HepG2 (cell line): ENCODE measurements around the gene DAB1. TPM values are rescaled to one million over a fixed set of nuclear protein-coding genes. Genes with fewer than 3 reads are reported as not detected.

ENCODE experiments used
- ATAC-seq: fragments of 200-7000 bp; cut with Tn5 transposase; 3 replicates; pipeline ENCODE4 v1.9.1; 2020; ENCODE audit warnings: mild to moderate bottlenecking, moderate library complexity
- BruUV-seq: library from RNA; stranded (reverse); fragments of 400-500 nt; replicated peaks from 2 replicates; lab custom pipeline; 2021; lab: Mats Ljungman, UMichigan
- CTCF ChIA-PET: fragments of 300-600 bp; formaldehyde crosslinking; extraction: SDS; loops from one replicate; lab custom pipeline; 2021; ENCODE audit warnings: low total read pairs, inconsistent platforms, low intra/inter-chr PET ratio; lab: Yijun Ruan, JAX
- POLR2A ChIA-PET: fragments of 350-600 bp; sonication (Branson Sonifier 250); formaldehyde crosslinking; loops from one replicate; lab custom pipeline; 2020; ENCODE audit warnings: antibody characterized with exemption, inconsistent platforms; lab: Yijun Ruan, JAX
- DNase-seq: peaks from one replicate; pipeline ENCODE4 v3.0.0-alpha.2; 2015; ENCODE audit warnings: low spot score
- FAIRE-seq: peaks from 3 replicates; lab custom pipeline; 2011; peaks lifted over from hg19 to GRCh38; lab: Jason Lieb, UNC
- H2AFZ ChIP-seq: one replicate; pipeline ENCODE4 v1.6.1; 2011; ENCODE audit warnings: low read length, inconsistent platforms
- H3K27ac ChIP-seq: fragments of 300-600 bp; 3 replicates; pipeline ENCODE4 v1.8.0; 2011; ENCODE audit warnings: mixed run types, mild to moderate bottlenecking, mixed read lengths, low read length, inconsistent platforms; ENCODE audit not compliant: insufficient read depth; ENCODE audit errors: extremely low read length
- H3K27me3 ChIP-seq, 2 experiments: fragments of 200-600 bp in 1 of 2; 2 replicates in 1 of 2; 3 replicates in 1 of 2; pipeline versions ENCODE4 v1.6.0 to v1.8.0; 2011; ENCODE audit warnings: low read length in 2 of 2, mild to moderate bottlenecking in 2 of 2, moderate library complexity in 2 of 2, inconsistent platforms in 1 of 2; ENCODE audit not compliant: insufficient read depth in 2 of 2, control insufficient read depth in 1 of 2
- H3K36me3 ChIP-seq, 2 experiments: fragments of 200-600 bp in 1 of 2; replicated peaks in 1 of 2; 2 replicates in 1 of 2; 3 replicates in 1 of 2; pipeline versions ENCODE4 v1.5.1 to v1.8.0; 2011; ENCODE audit warnings: low read length in 2 of 2, inconsistent platforms in 1 of 2; ENCODE audit not compliant: insufficient read depth in 2 of 2, control insufficient read depth in 1 of 2
- H3K4me1 ChIP-seq: 2 replicates; pipeline ENCODE4 v1.5.1; 2012; ENCODE audit warnings: low read length, inconsistent platforms; ENCODE audit not compliant: insufficient read depth
- H3K4me2 ChIP-seq: 2 replicates; pipeline ENCODE4 v1.6.0; 2011; ENCODE audit warnings: low read depth, low read length, inconsistent platforms
- H3K4me3 ChIP-seq, 3 experiments: fragments of 200-600 bp in 1 of 3; sonication (generic), shearing (Covaris generic) in 1 of 3; replicated peaks in 1 of 3; 2 replicates each; pipeline ENCODE4 v1.5.1; 2011 to 2016; ENCODE audit warnings: low read length in 3 of 3, inconsistent platforms in 2 of 3, low read depth in 2 of 3, mild to moderate bottlenecking in 2 of 3, control low read depth in 1 of 3, mixed read lengths in 1 of 3; ENCODE audit not compliant: insufficient read depth in 1 of 3
- H3K79me2 ChIP-seq: one replicate; pipeline ENCODE4 v1.6.1; 2011; ENCODE audit warnings: low read length, inconsistent platforms; ENCODE audit not compliant: insufficient read depth
- H3K9ac ChIP-seq: 2 replicates; pipeline ENCODE4 v1.6.0; 2011; ENCODE audit warnings: mild to moderate bottlenecking, low read depth, low read length, inconsistent platforms; ENCODE audit not compliant: insufficient read depth
- H3K9me3 ChIP-seq: 2 replicates; pipeline ENCODE4 v1.5.1; 2012; ENCODE audit warnings: mild to moderate bottlenecking, low read length
- H4K20me1 ChIP-seq: 2 replicates; pipeline ENCODE4 v1.6.0; 2011; ENCODE audit warnings: inconsistent platforms, mild to moderate bottlenecking, low read length, moderate library complexity; ENCODE audit not compliant: insufficient read depth
- CEBPB ChIP-seq: IDR thresholded peaks from 2 replicates; pipeline ENCODE4 v1.6.1; 2011; ENCODE audit warnings: low read depth, low read length, improper control_type of control experiment, borderline replicate concordance
- FOXM1 ChIP-seq: sonication (generic); formaldehyde crosslinking; IDR thresholded peaks from 2 replicates; pipeline ENCODE4 v1.5.0; 2020; ENCODE audit warnings: missing genetic modification reagents
- NCOA2 ChIP-seq: sonication (generic); formaldehyde crosslinking; IDR thresholded peaks from 2 replicates; pipeline ENCODE4 v1.8.0; 2022; ENCODE audit warnings: inconsistent platforms
- SMAD9 ChIP-seq: sonication (generic); formaldehyde crosslinking; IDR thresholded peaks from 2 replicates; pipeline ENCODE4 v1.5.1; 2020; ENCODE audit warnings: mild to moderate bottlenecking, missing genetic modification reagents
- SRF ChIP-seq: IDR thresholded peaks from 2 replicates; pipeline ENCODE4 v1.6.1; 2011; ENCODE audit warnings: mild to moderate bottlenecking, low read depth, low read length, moderate library complexity
- SUZ12 ChIP-seq: fragments of 150-350 bp; IDR thresholded peaks from 2 replicates; pipeline ENCODE4 v1.6.1; 2014; ENCODE audit warnings: low read depth, low read length
- ZBTB8A ChIP-seq: sonication (generic); formaldehyde crosslinking; IDR thresholded peaks from 2 replicates; pipeline ENCODE4 v1.4.0; 2020; ENCODE audit warnings: mild to moderate bottlenecking, low read depth, missing genetic modification reagents, borderline replicate concordance
- WGBS: methylation state at CpG from one replicate; pipeline ENCODE4 v1.1.6; 2017; ENCODE audit warnings: low lambda C conversion rate; 5-methylcytosine and 5-hydroxymethylcytosine counted together
- in situ Hi-C: cut with HindIII; loops from 2 replicates; pipeline ENCODE4 v1.10.0; 2017; ENCODE audit warnings: low pct_unique_long_range_greater_than_20kb; ENCODE audit not compliant: extremely low pct_ligation_motif_present
- intact Hi-C: fragments of 100-400 bp; cut with micrococcal nuclease; formaldehyde crosslinking; loops from one replicate; pipeline ENCODE4 v1.10.0; 2022; ENCODE audit not compliant: unreplicated experiment
- polyA plus RNA-seq, 8 experiments: library from polyadenylated mRNA; depleted of rRNA in 3 of 8; stranded (reverse) in 7 of 8; unstranded in 1 of 8; fragments of >200 nt; fragmentation: Illumina TruSeq in 4 of 8; extraction: Trizol in 4 of 8; gene quantifications; 2 replicates each; pipeline versions ENCODE4 v1.2.1 to v1.2.3, GENCODE V29; 2011 to 2016; ENCODE audit warnings: low read depth in 4 of 8, missing spikeins in 1 of 8, mixed read lengths in 1 of 8; ENCODE audit not compliant: insufficient read depth in 1 of 8
- total RNA-seq, 5 experiments: library from RNA; depleted of rRNA; stranded (reverse); fragments of >200 nt; fragmentation: Illumina TruSeq; extraction: Trizol; gene quantifications; 2 replicates each; pipeline ENCODE4 v1.2.3, GENCODE V29; 2016; ENCODE audit warnings: low read depth in 1 of 5

DAB1 gene
- total and polyA plus RNA-seq, 2 of the 13 experiments (the other 11 are each of a cell fraction or from before 2014, with no cell fraction given) = 0.04 to 0.13 TPM

DNA sequence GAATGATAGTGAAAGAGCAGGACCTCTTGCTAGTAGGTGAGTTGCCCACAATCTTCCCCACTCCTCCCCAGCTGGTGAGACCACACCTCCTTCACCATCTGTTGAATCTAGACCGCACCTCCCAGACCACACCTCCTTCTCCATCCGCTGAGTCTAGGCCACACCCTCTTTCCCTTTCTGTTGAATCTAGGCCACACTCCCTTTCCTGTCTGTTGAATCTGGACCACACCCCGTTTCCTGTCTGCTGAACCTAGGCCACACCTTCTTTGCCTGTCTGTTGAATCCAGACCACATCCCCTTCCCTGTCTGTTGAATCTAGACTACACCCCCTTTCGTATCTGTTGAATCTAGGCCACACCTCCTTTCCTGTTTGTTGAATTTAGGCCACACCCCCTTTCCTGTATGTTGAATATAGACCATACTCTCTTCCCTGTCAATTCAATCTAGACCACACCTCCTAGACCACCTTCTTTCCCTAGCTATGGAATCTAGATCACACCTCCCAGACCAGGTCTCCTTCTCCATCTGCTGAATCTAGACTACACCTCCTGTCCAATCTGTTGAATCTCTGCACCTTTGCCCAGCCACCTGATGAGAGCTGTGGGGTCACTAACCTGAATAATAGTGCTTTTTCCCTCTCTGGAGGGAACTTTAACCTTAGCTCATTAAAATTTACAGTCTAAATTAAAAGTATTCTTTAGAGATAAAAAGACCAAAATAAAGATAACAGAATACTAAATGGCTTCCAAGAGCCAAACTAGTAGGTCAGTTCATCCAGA lies 116.3 kb downstream of the DAB1 start:
- no peaks in the 10 kb centered on the region for H3K27me3 ChIP-seq
- H3K4me3 ChIP-seq = no peak overlapping the region
- no TSS peak for BruUV-seq
- CTCF ChIA-PET = no interaction called here
- WGBS = 91% methylated on average over 4 of the region's 4 CpGs
- H3K9ac ChIP-seq = no peak overlapping the region
- H3K4me1 ChIP-seq = peaks cover 38% of the 10 kb centered on the region
- no peaks in the 10 kb centered on the region for H3K36me3 ChIP-seq
- no peak overlapping the region for H3K4me2 ChIP-seq
- DNase-seq (no peak), ATAC-seq (no peak), FAIRE-seq (no peak)
- POLR2A ChIA-PET = no interaction called here
- intact Hi-C loops (no loop called here), in situ Hi-C loops (no loop called here)
- no peaks in the 10 kb centered on the region for H4K20me1 ChIP-seq
- H2AFZ ChIP-seq = no peak overlapping the region
- no peaks in the 10 kb centered on the region for H3K79me2 ChIP-seq
- H3K27ac ChIP-seq = no peak overlapping the region
- no peaks in the 10 kb centered on the region for H3K9me3 ChIP-seq
- no peak for TF ChIP-seq SMAD9 (CRISPR knock-in tag)
- TF ChIP-seq SUZ12 = no peak
- TF ChIP-seq NCOA2 (CRISPR knock-in tag) = no peak

DNA sequence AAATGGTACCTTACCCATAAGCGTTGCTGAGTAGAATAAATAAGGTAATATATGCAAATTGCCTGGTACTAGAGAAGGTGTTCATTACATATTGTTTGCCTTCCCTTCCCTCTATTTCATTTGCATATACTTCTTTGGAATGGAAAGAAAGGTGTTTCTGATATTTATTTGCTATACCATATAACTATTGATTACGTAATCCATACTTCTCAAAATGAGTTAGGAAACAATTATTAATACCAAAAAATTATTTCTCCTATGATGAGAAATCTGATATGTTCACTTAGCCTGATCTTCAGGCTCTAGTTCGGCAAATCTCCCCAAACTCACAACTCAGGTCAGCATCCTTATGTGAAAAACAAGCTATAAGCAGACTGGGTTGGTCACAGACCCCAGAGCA lies 119.3 kb downstream of the DAB1 start:
- no TSS peak for BruUV-seq
- ChIA-PET CTCF (no interaction called here), POLR2A (no interaction called here)
- WGBS = 91% methylated on average over 3 of the region's 3 CpGs
- DNase-seq (no peak), FAIRE-seq (no peak), ATAC-seq (no peak)
- no peak overlapping the region for H3K9ac ChIP-seq
- H3K9me3 ChIP-seq = no peaks in the 10 kb centered on the region
- H3K4me3 ChIP-seq = no peak overlapping the region
- peaks cover 27% of the 10 kb centered on the region for H3K4me1 ChIP-seq
- no peaks in the 10 kb centered on the region; a peak in 1 of 5 replicates for H3K27me3 ChIP-seq
- TF ChIP-seq CEBPB (peak; percentile 63), ZBTB8A (CRISPR knock-in tag) (no peak), SRF (no peak), FOXM1 (CRISPR knock-in tag) (no peak)
- no peaks in the 10 kb centered on the region for H4K20me1 ChIP-seq
- H3K4me2 ChIP-seq = no peak overlapping the region
- no peaks in the 10 kb centered on the region for H3K36me3 ChIP-seq
- intact Hi-C loops (no loop called here), in situ Hi-C loops (no loop called here)
- no peaks in the 10 kb centered on the region for H3K79me2 ChIP-seq
- H3K27ac ChIP-seq = no peak overlapping the region
- no peak overlapping the region for H2AFZ ChIP-seq
